ENCODE measurements around the gene MRPS21. TPM values are rescaled to one million over a fixed set of nuclear protein-coding genes. Genes with fewer than 3 reads are reported as not detected.

The MRPS21 gene
- total and polyA plus RNA-seq, 5 donors, result 64.5 to 110 (median 75.9) TPM

DNA sequence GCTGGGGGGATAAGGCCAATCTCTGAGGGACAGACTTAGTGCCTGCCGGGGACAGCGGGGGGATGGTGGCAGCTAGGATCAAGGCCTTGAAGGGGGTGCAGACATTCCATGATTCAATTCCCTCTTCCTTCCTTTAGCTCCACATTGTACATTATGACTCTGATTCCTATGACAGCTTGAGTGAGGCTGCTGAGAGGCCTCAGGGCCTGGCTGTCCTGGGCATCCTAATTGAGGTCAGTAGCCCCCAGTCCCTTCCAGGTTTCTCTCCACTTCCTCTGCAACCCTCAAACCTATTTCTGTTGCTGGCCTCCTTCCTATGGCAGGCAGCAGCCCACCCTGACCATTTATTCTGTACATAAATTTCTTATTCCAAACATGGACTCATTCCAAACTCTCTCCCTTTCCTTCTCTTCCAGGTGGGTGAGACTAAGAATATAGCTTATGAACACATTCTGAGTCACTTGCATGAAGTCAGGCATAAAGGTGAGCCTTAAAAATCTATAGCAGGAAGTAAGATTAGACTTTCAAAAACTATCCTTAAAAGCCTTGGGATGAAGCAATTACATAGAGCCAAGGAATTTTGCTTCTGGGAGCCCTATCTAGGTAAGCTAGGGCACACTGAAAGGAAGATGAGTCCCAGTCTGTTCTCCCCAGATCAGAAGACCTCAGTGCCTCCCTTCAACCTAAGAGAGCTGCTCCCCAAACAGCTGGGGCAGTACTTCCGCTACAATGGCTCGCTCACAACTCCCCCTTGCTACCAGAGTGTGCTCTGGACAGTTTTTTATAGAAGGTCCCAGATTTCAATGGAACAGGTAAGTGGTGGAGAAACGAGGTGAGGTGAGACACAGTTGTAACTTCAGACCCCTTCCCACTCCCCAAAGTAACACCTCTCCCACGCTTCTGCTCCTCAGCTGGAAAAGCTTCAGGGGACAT lies 31.0 kb upstream of the MRPS21 start:
- no peaks in the 10 kb centered on the region for H3K9me3 ChIP-seq (ENCODE audit: control insufficient read depth, low read length)
- no peak overlapping the region for H3K27ac ChIP-seq (ENCODE audit: low read length)
- DNase-seq (no peak), ATAC-seq (no peak)
- H3K4me1 ChIP-seq (ENCODE audit: control insufficient read depth, insufficient read depth, low read length), result no peaks in the 10 kb centered on the region
- H3K27me3 ChIP-seq (ENCODE audit: control insufficient read depth, insufficient read depth), result no peaks in the 10 kb centered on the region
- 78% methylated on average over 6 of the region's 6 CpGs for WGBS
- no peak overlapping the region for H3K4me3 ChIP-seq (ENCODE audit: low read length)
- intact Hi-C loops (cut with DNase I), result no loop called here

DNA sequence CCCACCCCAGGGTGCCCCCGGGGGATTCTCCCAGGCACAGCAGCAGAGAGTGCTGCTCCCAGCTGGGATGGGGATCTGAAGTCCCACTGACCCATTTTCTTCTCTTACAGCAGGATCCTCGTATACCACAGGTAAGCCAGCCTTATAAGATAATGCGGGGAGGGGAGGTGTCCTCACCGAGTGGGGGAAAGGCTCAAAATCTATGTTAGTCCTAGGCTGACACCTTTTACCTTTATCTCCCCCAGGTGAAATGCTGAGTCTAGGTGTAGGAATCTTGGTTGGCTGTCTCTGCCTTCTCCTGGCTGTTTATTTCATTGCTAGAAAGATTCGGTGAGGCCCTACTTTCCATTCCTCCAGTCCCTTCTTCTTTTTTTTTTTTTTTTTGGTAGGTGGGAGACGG lies 30.1 kb upstream of the MRPS21 start:
- no peak for DNase-seq
- H3K27ac ChIP-seq (ENCODE audit: low read length), result no peak overlapping the region
- no peak for ATAC-seq
- intact Hi-C loops (cut with DNase I), result no loop called here
- H3K4me3 ChIP-seq (ENCODE audit: low read length), result no peak overlapping the region
- H3K27me3 ChIP-seq (ENCODE audit: control insufficient read depth, insufficient read depth), result no peaks in the 10 kb centered on the region
- no peaks in the 10 kb centered on the region for H3K9me3 ChIP-seq (ENCODE audit: control insufficient read depth, low read length)
- no peaks in the 10 kb centered on the region for H3K4me1 ChIP-seq (ENCODE audit: control insufficient read depth, insufficient read depth, low read length)
- WGBS, result 81% methylated on average over 6 of the region's 6 CpGs

DNA sequence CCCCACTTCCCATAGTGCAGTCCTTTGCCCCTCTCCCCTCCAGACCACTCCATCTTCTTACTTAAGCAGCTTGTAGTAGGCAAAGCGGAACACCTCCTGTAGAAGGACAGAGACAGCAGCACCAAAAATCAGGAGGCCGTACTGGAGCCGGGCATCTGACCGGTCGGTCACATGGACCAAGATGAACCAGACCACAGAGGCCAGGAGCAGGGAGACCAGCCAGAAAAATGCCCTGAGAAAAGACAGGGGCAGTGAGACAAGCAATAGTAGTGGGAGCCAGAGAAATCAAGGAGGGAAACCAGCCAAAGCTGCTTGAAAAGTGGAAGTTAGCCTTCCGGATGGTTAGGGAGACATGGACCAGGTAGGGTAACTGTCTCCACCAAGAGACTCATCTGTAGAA lies 25.8 kb upstream of the MRPS21 start:
- intact Hi-C loops (cut with DNase I), result no loop called here
- no peaks in the 10 kb centered on the region for H3K9me3 ChIP-seq (ENCODE audit: control insufficient read depth, low read length)
- H3K4me1 ChIP-seq (ENCODE audit: control insufficient read depth, insufficient read depth, low read length), result no peaks in the 10 kb centered on the region
- H3K4me3 ChIP-seq (ENCODE audit: low read length), result peak overlapping the region; percentile 75
- 22% methylated on average over 6 of the region's 6 CpGs for WGBS
- DNase-seq (no peak), ATAC-seq (no peak)
- peak overlapping the region; percentile 70 for H3K27ac ChIP-seq (ENCODE audit: low read length)
- H3K27me3 ChIP-seq (ENCODE audit: control insufficient read depth, insufficient read depth), result no peaks in the 10 kb centered on the region

DNA sequence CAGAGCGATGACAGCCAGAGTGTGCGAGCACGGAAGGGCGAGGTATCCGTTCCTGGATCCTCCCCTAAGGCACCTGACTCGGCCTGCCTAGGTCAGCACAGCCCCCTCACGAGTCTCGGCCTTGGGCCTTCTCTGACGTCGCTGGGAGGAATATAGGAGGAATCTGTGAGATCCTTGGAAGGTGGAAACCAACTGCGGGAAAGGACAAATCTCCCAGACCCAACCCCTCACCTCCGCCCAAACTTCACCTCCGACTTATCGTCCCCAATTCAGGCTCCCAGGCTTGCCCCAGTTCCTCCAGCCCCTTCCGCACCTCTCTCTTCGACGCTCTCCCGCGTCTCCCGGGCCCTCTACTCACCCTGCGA lies 25.3 kb upstream of the MRPS21 start:
- peak overlapping the region; percentile 75 for H3K4me3 ChIP-seq (ENCODE audit: low read length)
- ATAC-seq (peak; percentile 23 to 50), DNase-seq (peak in 1 of 3 donors; percentile 66)
- intact Hi-C loops (cut with DNase I), result no loop called here
- peak overlapping the region; percentile 70 for H3K27ac ChIP-seq (ENCODE audit: low read length)
- H3K27me3 ChIP-seq (ENCODE audit: control insufficient read depth, insufficient read depth), result no peaks in the 10 kb centered on the region
- H3K4me1 ChIP-seq (ENCODE audit: control insufficient read depth, insufficient read depth, low read length), result no peaks in the 10 kb centered on the region
- WGBS, result under 1% methylated on average over 21 of the region's 21 CpGs
- no peaks in the 10 kb centered on the region for H3K9me3 ChIP-seq (ENCODE audit: control insufficient read depth, low read length)

DNA sequence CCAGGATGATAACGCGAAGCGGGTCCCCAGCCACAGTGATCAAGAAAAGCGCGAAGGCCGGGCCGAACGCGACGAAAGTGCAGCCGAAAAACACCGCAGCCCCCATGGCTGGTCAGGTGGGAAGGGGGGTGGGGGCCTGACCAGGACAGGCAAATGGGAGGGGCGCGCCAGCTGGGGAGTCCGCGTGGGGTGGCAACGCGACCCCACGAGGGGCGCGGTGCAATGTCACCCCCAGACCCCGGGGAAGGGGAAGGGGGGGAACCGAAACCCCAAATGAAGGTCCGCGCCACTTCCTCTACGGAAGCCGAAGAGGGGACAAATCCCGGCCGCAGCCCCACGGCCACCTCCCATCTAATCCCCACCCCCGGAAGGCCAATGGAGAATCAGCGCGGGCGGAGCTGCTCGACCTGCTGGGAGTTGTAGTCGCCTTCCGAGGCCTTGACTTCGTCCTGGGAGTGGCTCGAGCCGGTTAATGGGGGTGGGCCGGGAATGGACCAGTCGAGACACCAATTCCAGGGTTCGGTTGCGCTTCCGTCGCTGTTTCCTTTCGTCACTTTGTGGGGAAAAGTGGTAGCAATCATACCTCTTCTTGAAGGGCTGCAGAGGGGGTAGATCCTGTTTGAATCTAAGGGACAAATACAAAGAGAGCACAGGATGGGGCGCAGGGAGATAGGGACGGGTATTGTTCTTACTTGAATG lies 24.8 kb upstream of the MRPS21 start, which contains the start of gene APH1A:
APH1A (minus strand) TSS at position 312 of the 699 bp plus-strand sequence; CDS start at position 106, 206 bp downstream.
- under 1% methylated on average over 49 of the region's 49 CpGs for WGBS

DNA sequence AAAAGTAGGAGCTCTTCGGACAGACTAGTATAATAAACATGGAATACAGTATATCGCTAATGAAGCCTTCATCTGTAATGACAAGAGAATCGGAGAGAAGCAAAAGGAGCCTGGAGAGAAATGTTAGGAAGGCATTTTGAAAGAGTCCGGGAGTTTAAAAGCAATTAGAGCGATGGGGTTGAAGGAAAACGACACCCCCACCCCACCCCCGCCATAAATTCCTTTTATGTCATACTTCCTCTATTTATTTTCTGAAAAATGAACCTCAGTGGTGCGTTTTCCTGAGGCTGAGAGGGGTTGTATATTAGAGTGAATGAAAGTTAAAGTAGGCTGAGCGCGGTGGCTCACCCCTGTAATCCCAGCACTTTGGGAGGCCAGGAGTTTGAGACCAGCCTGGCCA lies 24.2 kb upstream of the MRPS21 start:
- Histone ChIP-seq H3K4me1 (ENCODE audit: control insufficient read depth, insufficient read depth, low read length) (no peaks in the 10 kb centered on the region), H3K9me3 (ENCODE audit: control insufficient read depth, low read length) (no peaks in the 10 kb centered on the region), H3K27me3 (ENCODE audit: control insufficient read depth, insufficient read depth) (no peaks in the 10 kb centered on the region), H3K4me3 (ENCODE audit: low read length) (peak overlapping the region; percentile 75), H3K27ac (ENCODE audit: low read length) (peak overlapping the region; percentile 71)
- intact Hi-C loops (cut with DNase I), result no loop called here
- ATAC-seq, result no peak
- DNase-seq, result no peak
- 27% methylated on average over 10 of the region's 10 CpGs for WGBS

More for the DNA sequence above, 24.8 kb upstream of the MRPS21 start, which contains the start of gene APH1A:
- Histone ChIP-seq H3K27me3 (ENCODE audit: control insufficient read depth, insufficient read depth) (no peaks in the 10 kb centered on the region), H3K27ac (ENCODE audit: low read length) (peak within 1 kb of the TSS; percentile 71), H3K4me3 (ENCODE audit: low read length) (peak within 1 kb of the TSS; percentile 75), H3K9me3 (ENCODE audit: control insufficient read depth, low read length) (no peaks in the 10 kb centered on the region), H3K4me1 (ENCODE audit: control insufficient read depth, insufficient read depth, low read length) (no peaks in the 10 kb centered on the region)
- DNase-seq, result peak; percentile 97 to 99 (median 98)
- ATAC-seq, result peak; percentile 98 to 99
- intact Hi-C loops (cut with DNase I), result no loop called here

DNA sequence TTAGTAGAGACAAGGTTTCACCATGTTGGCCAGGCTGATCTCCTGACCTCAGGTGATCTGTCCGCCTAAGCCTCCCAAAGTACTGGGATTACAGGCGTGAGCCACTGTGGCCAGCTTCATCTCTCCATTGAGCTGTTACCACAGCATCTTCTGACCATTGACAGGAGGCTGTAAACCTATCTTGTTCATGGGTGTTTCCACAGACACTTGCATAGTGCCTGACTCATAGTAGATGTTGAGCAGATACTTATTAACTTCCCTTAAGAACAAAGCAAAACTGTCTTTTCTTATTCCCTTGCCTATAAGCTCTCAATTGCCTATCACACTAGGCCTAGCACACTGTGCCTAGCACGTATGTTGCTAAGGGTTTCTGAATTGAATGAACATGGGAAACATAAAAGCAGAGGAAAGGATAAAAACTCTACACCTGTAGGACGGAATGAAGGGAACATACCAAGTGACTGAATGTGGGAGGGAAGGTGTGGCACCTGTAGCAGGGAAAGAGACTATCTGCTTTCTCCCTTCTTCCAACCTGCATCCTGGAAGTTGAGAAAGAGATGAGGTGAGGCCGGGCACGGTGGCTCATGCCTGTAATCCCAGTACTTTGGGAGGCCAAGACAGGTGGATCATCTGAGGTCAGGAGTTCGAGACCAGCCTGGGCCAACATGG lies 22.2 kb upstream of the MRPS21 start:
- no peak overlapping the region for H3K4me3 ChIP-seq (ENCODE audit: low read length)
- H3K4me1 ChIP-seq (ENCODE audit: control insufficient read depth, insufficient read depth, low read length), result no peaks in the 10 kb centered on the region
- no peak for ATAC-seq
- H3K9me3 ChIP-seq (ENCODE audit: control insufficient read depth, low read length), result no peaks in the 10 kb centered on the region
- H3K27me3 ChIP-seq (ENCODE audit: control insufficient read depth, insufficient read depth), result no peaks in the 10 kb centered on the region
- intact Hi-C loops (cut with DNase I), result no loop called here
- DNase-seq, result no peak
- no peak overlapping the region for H3K27ac ChIP-seq (ENCODE audit: low read length)
- 94% methylated on average over 7 of the region's 7 CpGs for WGBS

DNA sequence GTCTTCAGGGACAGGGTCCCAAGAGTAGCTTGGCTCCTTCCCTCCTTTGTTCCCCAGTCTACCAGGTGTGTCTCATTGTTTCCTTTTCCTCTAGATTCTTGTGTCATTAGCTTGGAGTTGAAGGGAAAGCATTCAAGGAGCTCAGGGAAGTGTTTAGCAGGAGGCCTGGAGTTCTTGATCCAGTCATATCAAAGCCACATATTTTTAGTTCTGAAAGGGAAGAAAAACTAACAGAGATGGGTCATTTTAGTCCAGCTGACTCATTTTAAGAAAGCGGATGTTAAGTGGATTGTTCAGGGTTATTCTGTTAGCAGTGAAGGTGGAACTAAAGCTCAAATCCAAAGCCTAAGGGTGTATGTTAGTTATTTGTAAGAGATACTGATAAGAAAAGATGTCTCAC lies 20.4 kb upstream of the MRPS21 start:
- peak overlapping the region; percentile 8 for H3K27ac ChIP-seq (ENCODE audit: low read length)
- no peak for DNase-seq
- H3K27me3 ChIP-seq (ENCODE audit: control insufficient read depth, insufficient read depth), result no peaks in the 10 kb centered on the region
- no peak overlapping the region for H3K4me3 ChIP-seq (ENCODE audit: low read length)
- H3K9me3 ChIP-seq (ENCODE audit: control insufficient read depth, low read length), result no peaks in the 10 kb centered on the region
- 48% methylated on average over 1 of the region's 1 CpG for WGBS
- no peaks in the 10 kb centered on the region for H3K4me1 ChIP-seq (ENCODE audit: control insufficient read depth, insufficient read depth, low read length)
- no peak for ATAC-seq
- intact Hi-C loops (cut with DNase I), result no loop called here

DNA sequence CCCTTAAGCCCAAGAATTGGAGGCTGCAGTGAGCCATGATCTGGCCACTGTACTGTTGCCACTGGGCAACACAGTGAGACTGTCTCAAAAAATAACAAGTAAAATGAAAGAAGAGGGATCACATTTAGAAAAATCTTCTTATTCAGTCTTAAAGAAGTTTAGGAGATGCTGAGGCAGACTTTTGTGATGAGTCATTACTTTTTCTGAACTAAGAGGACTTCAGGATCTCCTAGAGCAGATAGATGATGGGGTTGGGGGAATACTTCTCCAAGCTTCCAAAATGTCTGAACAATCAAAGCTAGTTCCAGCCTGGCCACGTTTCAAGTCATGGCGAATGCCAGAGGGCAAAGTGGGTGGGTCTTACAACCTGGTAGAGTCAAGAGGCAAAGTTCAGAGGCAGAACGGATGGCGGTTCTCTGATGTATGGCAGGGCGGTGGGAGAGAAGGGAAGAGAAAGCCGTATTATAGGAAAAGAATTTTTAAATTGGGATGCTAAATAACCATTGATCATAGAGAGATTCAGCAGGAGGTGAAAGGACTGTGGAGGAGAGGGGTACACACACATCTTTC lies 13.4 kb upstream of the MRPS21 start:
- intact Hi-C loops (cut with DNase I), result loop anchor here in 1 of 4 donors (2.0 kb wide), 1 partner anchor 23 kb away; the partner anchor contains the start of gene CA14
- ATAC-seq (no peak), DNase-seq (no peak)
- no peaks in the 10 kb centered on the region for H3K27me3 ChIP-seq (ENCODE audit: control insufficient read depth, insufficient read depth)
- 79% methylated on average over 6 of the region's 6 CpGs for WGBS
- H3K27ac ChIP-seq (ENCODE audit: low read length), result peak overlapping the region; percentile 54
- no peak overlapping the region for H3K4me3 ChIP-seq (ENCODE audit: low read length)
- no peaks in the 10 kb centered on the region for H3K9me3 ChIP-seq (ENCODE audit: control insufficient read depth, low read length)
- H3K4me1 ChIP-seq (ENCODE audit: control insufficient read depth, insufficient read depth, low read length), result peaks cover 4% of the 10 kb centered on the region

DNA sequence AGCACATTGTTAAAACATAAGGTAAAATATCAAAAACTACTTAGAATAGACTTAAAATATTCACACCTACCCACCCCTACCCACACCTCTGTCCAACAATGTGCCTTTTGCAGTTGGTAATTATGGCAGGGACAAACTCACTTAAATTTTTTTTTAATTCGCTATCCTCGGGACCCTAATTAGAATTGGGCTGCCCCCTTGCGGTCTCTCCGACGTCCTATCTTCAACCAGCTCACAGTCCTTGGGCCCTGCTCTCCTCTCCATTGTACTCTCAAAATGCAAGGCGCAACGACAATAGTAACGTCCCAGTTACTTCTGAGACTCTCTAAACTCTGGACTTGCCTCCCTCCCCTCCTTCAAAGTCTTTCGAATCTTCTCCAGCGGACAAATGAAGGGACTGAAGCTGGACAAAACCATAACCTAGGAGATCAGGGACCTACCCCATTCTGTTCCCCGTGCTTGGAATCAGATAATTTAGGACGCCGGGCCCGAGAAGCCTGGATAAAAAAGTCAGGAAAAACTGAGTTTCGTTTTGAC lies 12.4 kb upstream of the MRPS21 start:
- peak; percentile 74 to 77 for ATAC-seq
- peaks cover 4% of the 10 kb centered on the region for H3K4me1 ChIP-seq (ENCODE audit: control insufficient read depth, insufficient read depth, low read length)
- intact Hi-C loops (cut with DNase I), result loop anchor here in 2 of 4 donors (1.0 to 2.0 kb wide), 2 partner anchors 24 to 25 kb away; partner anchors contain the start of gene CA14 (in 1 of the 2)
- H3K27ac ChIP-seq (ENCODE audit: low read length), result peak overlapping the region; percentile 97
- 2% methylated on average over 15 of the region's 15 CpGs for WGBS
- no peaks in the 10 kb centered on the region for H3K9me3 ChIP-seq (ENCODE audit: control insufficient read depth, low read length)
- DNase-seq, result peak; percentile 76 to 92 (median 85)
- H3K27me3 ChIP-seq (ENCODE audit: control insufficient read depth, insufficient read depth), result no peaks in the 10 kb centered on the region
- H3K4me3 ChIP-seq (ENCODE audit: low read length), result peak overlapping the region; percentile 65
